HG03135 (cell line): ENCODE results near the gene OR10H2.
"Not testable (repeated sequence)": the region's sequence is repeated elsewhere in the genome, so short reads cannot be mapped to it uniquely, and the experiment has no call there.

ENCODE experiments used
- ATAC-seq: cut with Tn5 transposase; IDR thresholded peaks from one replicate; pipeline ENCODE4 v1.9.1; 2021; ENCODE audit warnings: mild to moderate bottlenecking, moderate library complexity; ENCODE audit not compliant: unreplicated experiment

OR10H2 gene

GRCh38 chr19:15759962-15760565, 32.2 kb downstream of the OR10H2 start:
- no peak for ATAC-seq

- no peak for ATAC-seq
Measured at GRCh38 chr19:15769586-15769985, 41.8 kb downstream of the OR10H2 start.

GRCh38 chr19:15774159-15774558, 46.3 kb downstream of the OR10H2 start:
- ATAC-seq = not testable (repeated sequence)

GRCh38 chr19:15775249-15775648, 47.4 kb downstream of the OR10H2 start:
- no peak for ATAC-seq

- no peak for ATAC-seq
Measured at GRCh38 chr19:15776264-15776663, 48.4 kb downstream of the OR10H2 start.

- no peak for ATAC-seq
Measured at GRCh38 chr19:15776991-15777970, 49.5 kb downstream of the OR10H2 start.
